HepG2 (cell line): ENCODE results near the gene FITM1. TPM values are rescaled to one million over a fixed set of nuclear protein-coding genes. Genes with fewer than 3 reads are reported as not detected.

ENCODE experiments used
- FOXP1 ChIP-seq, 2 experiments: fragments of 450-650 bp in 1 of 2; IDR thresholded peaks; 2 replicates each; pipeline ENCODE4 v1.6.1; 2017 to 2018; ENCODE audit warnings: antibody characterized with exemption in 1 of 2
- IRX3 ChIP-seq: sonication (generic); formaldehyde crosslinking; IDR thresholded peaks from 2 replicates; pipeline ENCODE4 v1.8.1; 2023; ENCODE audit warnings: mild to moderate bottlenecking, low read depth, missing genetic modification reagents, borderline replicate concordance
- MIXL1 ChIP-seq: IDR thresholded peaks from 2 replicates; pipeline ENCODE4 v1.6.1; 2016
- MTF2 ChIP-seq: sonication (generic); formaldehyde crosslinking; IDR thresholded peaks from 2 replicates; pipeline ENCODE4 v1.5.0; 2020; ENCODE audit warnings: missing genetic modification reagents, borderline replicate concordance
- MYNN ChIP-seq: sonication (generic); formaldehyde crosslinking; IDR thresholded peaks from 2 replicates; pipeline ENCODE4 v1.4.0; 2020; ENCODE audit warnings: mild to moderate bottlenecking, low read depth, missing genetic modification reagents
- NFATC3 ChIP-seq: sonication (generic); formaldehyde crosslinking; IDR thresholded peaks from 2 replicates; pipeline ENCODE4 v1.5.1; 2020; ENCODE audit warnings: mild to moderate bottlenecking, missing genetic modification reagents
- NFRKB ChIP-seq: fragments of 450-650 bp; IDR thresholded peaks from 2 replicates; pipeline ENCODE4 v1.6.1; 2017
- YY1 ChIP-seq: IDR thresholded peaks from 2 replicates; pipeline ENCODE4 v1.6.1; 2011; ENCODE audit warnings: low read length, low read depth, moderate library complexity, mild to moderate bottlenecking; ENCODE audit not compliant: insufficient read depth, insufficient replicate concordance
- ZC3H4 ChIP-seq: sonication (generic); formaldehyde crosslinking; IDR thresholded peaks from 2 replicates; pipeline ENCODE4 v1.4.0; 2020; ENCODE audit warnings: missing genetic modification reagents, borderline replicate concordance
- ZFX ChIP-seq: sonication (generic); formaldehyde crosslinking; IDR thresholded peaks from 2 replicates; pipeline ENCODE4 v1.4.0; 2020; ENCODE audit warnings: mild to moderate bottlenecking, low read depth, missing genetic modification reagents, moderate library complexity
- ZNF644 ChIP-seq: IDR thresholded peaks from 2 replicates; pipeline ENCODE4 v1.6.1; 2016; ENCODE audit warnings: low read depth
- ZNF7 ChIP-seq: IDR thresholded peaks from 2 replicates; pipeline ENCODE4 v1.6.1; 2016; ENCODE audit warnings: missing biosample characterization, missing genetic modification reagents
- ZNF878 ChIP-seq: sonication (generic); formaldehyde crosslinking; IDR thresholded peaks from 2 replicates; pipeline ENCODE4 v1.8.1; 2023; ENCODE audit warnings: mild to moderate bottlenecking, missing genetic modification reagents, moderate library complexity
- polyA plus RNA-seq, 8 experiments: library from polyadenylated mRNA; depleted of rRNA in 3 of 8; stranded (reverse) in 7 of 8; unstranded in 1 of 8; fragments of >200 nt; fragmentation: Illumina TruSeq in 4 of 8; extraction: Trizol in 4 of 8; gene quantifications; 2 replicates each; pipeline versions ENCODE4 v1.2.1 to v1.2.3, GENCODE V29; 2011 to 2016; ENCODE audit warnings: low read depth in 4 of 8, missing spikeins in 1 of 8, mixed read lengths in 1 of 8; ENCODE audit not compliant: insufficient read depth in 1 of 8
- total RNA-seq, 5 experiments: library from RNA; depleted of rRNA; stranded (reverse); fragments of >200 nt; fragmentation: Illumina TruSeq; extraction: Trizol; gene quantifications; 2 replicates each; pipeline ENCODE4 v1.2.3, GENCODE V29; 2016; ENCODE audit warnings: low read depth in 1 of 5
- TF ChIP-seq, protein P1 (sequence below): sonication (generic); formaldehyde crosslinking; IDR thresholded peaks from 2 replicates; pipeline ENCODE4 v1.4.0; 2020; ENCODE audit warnings: mild to moderate bottlenecking, missing genetic modification reagents
- TF ChIP-seq, protein P2 (sequence below): sonication (generic); formaldehyde crosslinking; IDR thresholded peaks from 2 replicates; pipeline ENCODE4 v1.4.0; 2020; ENCODE audit warnings: missing genetic modification reagents
- TF ChIP-seq, protein P3 (sequence below): sonication (generic); formaldehyde crosslinking; IDR thresholded peaks from 2 replicates; pipeline ENCODE4 v1.4.0; 2020; ENCODE audit warnings: missing genetic modification reagents, low read depth, mild to moderate bottlenecking, borderline replicate concordance

The FITM1 gene
- total and polyA plus RNA-seq, 2 of the 13 experiments (the other 11 are each of a cell fraction or from before 2014, with no cell fraction given): 2.7 to 5.8 TPM

DNA sequence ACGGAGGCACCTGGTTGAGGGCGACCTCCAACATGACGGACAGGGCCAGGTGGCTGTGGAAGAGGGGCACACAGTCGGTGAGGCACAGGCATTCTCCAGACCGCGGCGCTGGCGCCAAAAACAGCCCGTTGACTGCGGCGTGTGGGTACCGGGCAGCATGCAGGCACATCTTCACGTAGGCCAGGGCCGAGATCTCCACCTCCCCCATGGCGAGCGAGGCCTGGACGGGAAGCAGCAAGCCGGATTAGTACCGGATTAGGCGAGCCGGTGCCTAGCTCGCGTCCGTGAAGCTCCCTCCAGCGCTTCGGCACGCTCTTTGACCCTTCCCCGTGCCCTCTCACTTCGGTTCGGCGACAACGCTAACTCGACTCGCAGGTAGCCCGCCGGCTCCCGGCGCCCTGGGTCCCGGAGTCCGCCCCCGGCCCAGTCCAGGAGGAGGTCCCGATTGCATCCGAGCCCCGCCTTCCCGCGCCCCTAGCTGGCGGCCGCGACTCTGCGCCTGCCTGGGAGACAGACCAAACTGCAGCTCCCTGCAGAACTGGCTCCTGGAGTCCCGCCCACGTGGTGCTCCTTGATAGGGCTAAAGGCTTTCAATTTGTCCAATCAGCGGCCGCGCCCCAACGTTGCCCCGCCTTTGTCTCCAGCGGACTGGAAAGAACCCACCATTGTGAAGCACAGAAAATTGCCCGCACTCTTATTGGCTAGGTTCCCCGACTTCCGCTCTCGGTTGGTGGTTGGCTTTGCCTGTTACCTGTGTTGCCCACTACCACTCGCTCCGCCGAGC lies 10.8 kb downstream of the FITM1 start, which contains the start of gene EMC9 (continued):
- TF ChIP-seq, protein P1, sequence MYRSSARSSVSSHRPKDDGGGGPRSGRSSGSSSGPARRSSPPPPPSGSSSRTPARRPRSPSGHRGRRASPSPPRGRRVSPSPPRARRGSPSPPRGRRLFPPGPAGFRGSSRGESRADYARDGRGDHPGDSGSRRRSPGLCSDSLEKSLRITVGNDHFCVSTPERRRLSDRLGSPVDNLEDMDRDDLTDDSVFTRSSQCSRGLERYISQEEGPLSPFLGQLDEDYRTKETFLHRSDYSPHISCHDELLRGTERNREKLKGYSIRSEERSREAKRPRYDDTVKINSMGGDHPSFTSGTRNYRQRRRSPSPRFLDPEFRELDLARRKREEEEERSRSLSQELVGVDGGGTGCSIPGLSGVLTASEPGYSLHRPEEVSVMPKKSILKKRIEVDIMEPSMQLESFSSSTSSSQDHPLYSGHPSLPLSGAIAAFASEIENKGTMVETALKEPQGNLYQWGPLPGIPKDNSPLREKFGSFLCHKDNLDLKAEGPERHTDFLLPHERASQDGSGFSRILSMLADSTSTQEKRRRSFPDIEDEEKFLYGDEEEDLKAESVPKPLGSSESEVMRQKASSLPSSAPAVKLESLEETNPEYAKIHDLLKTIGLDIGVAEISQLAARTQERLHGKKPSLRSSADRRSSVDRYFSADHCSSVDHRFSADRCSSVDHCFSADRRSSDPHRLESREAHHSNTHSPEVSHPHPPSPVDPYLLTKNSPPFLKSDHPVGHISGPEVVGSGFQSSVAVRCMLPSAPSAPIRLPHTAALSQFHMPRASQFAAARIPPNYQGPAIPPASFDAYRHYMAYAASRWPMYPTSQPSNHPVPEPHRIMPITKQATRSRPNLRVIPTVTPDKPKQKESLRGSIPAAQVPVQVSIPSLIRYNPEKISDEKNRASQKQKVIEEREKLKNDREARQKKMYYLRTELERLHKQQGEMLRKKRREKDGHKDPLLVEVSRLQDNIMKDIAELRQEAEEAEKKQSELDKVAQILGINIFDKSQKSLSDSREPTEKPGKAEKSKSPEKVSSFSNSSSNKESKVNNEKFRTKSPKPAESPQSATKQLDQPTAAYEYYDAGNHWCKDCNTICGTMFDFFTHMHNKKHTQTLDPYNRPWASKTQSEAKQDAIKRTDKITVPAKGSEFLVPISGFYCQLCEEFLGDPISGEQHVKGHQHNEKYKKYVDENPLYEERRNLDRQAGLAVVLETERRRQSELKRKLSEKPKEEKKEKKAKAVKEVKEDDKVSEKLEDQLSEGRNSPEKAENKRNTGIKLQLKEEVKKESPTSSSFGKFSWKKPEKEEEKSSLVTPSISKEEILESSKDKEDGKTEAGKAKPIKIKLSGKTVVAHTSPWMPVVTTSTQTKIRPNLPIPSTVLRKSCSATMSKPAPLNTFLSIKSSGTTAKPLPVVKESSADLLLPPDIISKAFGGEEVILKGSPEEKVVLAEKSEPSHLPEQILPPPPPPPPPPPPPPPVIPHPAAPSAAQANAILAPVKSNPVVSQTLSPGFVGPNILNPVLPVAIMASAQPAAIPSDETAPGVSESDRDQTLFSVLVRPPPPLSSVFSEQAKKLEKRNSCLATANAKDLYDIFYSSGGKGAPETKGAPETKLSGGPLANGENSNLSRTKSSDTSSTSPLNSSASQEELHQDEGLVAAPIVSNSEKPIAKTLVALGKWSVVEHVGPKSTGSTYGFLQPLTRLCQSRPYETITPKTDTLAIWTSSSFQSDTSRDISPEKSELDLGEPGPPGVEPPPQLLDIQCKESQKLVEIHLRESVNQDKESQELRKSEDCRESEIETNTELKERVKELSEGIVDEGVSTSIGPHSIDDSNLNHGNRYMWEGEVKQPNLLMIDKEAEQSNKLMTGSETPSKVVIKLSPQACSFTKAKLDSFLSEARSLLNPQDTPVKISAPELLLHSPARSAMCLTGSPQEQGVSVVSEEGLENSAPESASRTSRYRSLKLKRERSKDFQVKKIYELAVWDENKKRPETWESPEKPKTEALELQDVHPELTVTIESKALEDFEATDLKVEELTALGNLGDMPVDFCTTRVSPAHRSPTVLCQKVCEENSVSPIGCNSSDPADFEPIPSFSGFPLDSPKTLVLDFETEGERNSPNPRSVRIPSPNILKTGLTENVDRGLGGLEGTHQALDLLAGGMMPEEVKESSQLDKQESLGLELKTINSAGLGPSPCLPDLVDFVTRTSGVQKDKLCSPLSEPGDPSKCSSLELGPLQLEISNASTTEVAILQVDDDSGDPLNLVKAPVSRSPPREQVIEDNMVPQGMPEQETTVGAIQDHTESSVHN (CRISPR knock-in tag): peak; percentile 64; the same call in 1 of the 2 replicates
- TF ChIP-seq MYNN (CRISPR knock-in tag): peak; percentile 69; the same call in 1 of the 2 replicates
- TF ChIP-seq MIXL1 (CRISPR knock-in tag): no peak; the same call in 1 of the 2 replicates
- TF ChIP-seq ZC3H4 (CRISPR knock-in tag): no peak; the same call in none of the 2 replicates
- TF ChIP-seq ZNF7 (CRISPR knock-in tag): no peak
- TF ChIP-seq ZFX (CRISPR knock-in tag): peak; percentile 100
- TF ChIP-seq NFATC3 (CRISPR knock-in tag): no peak; the same call in 1 of the 2 replicates
- TF ChIP-seq YY1: peak; percentile 72
- peak; percentile 93; the same call in 1 of the 2 replicates for TF ChIP-seq IRX3
- no peak for TF ChIP-seq MTF2 (CRISPR knock-in tag)
- peak; percentile 68 for TF ChIP-seq ZNF644 (CRISPR knock-in tag)
- no peak for TF ChIP-seq FOXP1 (IDR thresholded peaks at IDR 0.05)
- 0 out of 2 replicates have a peak, but pooled peaks have one; percentile 47 for TF ChIP-seq FOXP1 (CRISPR knock-in tag; IDR thresholded peaks at IDR 0.05)
- no peak for TF ChIP-seq NFRKB
- TF ChIP-seq, protein P2, sequence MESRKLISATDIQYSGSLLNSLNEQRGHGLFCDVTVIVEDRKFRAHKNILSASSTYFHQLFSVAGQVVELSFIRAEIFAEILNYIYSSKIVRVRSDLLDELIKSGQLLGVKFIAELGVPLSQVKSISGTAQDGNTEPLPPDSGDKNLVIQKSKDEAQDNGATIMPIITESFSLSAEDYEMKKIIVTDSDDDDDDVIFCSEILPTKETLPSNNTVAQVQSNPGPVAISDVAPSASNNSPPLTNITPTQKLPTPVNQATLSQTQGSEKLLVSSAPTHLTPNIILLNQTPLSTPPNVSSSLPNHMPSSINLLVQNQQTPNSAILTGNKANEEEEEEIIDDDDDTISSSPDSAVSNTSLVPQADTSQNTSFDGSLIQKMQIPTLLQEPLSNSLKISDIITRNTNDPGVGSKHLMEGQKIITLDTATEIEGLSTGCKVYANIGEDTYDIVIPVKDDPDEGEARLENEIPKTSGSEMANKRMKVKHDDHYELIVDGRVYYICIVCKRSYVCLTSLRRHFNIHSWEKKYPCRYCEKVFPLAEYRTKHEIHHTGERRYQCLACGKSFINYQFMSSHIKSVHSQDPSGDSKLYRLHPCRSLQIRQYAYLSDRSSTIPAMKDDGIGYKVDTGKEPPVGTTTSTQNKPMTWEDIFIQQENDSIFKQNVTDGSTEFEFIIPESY (CRISPR knock-in tag): peak; percentile 8; the same call in 1 of the 2 replicates
- TF ChIP-seq ZNF878 (CRISPR knock-in tag): no peak
- TF ChIP-seq, protein P3, sequence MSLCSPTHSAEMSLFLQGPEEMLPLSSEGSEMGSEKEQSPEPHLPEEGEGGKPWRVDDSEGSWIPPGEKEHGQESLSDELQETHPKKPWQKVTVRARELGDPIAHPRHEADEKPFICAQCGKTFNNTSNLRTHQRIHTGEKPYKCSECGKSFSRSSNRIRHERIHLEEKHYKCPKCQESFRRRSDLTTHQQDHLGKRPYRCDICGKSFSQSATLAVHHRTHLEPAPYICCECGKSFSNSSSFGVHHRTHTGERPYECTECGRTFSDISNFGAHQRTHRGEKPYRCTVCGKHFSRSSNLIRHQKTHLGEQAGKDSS (CRISPR knock-in tag): peak; percentile 90; the same call in 1 of the 2 replicates
